Fibroblast of skin of abdomen (primary cell): ENCODE data around the gene C9orf43.
"Not testable (repeated sequence)": the region's sequence is repeated elsewhere in the genome, so short reads cannot be mapped to it uniquely, and the experiment has no call there.

ENCODE experiments used
- DNase-seq: peaks from one replicate; pipeline ENCODE4 v3.0.0-alpha.2; 2013

C9orf43 gene

GRCh38 chr9:113381909-113382411, 28.6 kb upstream of the C9orf43 start:
- DNase-seq: no peak

DNA sequence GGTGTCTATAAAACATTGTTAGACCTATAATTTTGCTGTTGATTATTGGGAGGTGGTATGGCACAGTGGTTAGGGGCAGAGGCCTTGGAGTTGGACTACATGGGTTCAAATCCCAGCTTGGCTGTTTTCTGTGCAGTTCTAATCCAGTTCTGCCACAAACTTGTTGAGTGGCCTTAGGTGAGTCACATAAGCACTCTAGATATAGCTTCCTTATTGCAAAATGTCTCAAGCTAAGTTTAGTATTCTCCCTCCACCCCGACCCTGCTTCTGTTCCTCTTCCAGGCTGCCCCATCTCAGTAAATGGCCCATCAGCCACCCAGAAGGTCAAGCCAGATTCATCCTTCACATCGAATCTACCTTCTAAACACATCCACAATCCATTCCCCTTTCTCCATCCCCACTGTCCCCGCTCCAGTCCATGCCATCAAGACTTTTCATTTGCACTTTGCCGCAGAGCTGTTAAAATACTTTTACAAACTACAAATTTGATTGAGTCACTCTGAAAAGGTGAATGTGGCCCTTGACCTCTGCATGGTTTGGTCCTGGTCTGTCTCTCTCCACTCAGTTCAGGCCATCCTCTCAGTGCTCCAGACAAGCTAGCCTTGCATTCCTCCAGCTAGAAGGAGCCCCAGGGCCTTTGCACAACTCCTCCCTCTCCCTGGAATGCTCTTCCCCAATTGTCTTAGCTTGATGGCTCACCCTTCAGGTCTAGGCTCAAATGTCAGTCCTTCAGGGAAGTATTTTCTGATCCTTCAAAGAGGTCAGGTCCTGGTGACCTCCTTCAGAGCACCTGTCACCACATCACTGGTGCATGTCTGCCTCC, 23.8 kb upstream of the C9orf43 start:
- DNase-seq: no peak

- DNase-seq: no peak
Observed at GRCh38 chr9:113387560-113388230, 22.9 kb upstream of the C9orf43 start.

- no peak for DNase-seq
Observed at GRCh38 chr9:113388833-113389232, 21.7 kb upstream of the C9orf43 start.

- no peak for DNase-seq
Observed at GRCh38 chr9:113389451-113389850, 21.1 kb upstream of the C9orf43 start.

DNA sequence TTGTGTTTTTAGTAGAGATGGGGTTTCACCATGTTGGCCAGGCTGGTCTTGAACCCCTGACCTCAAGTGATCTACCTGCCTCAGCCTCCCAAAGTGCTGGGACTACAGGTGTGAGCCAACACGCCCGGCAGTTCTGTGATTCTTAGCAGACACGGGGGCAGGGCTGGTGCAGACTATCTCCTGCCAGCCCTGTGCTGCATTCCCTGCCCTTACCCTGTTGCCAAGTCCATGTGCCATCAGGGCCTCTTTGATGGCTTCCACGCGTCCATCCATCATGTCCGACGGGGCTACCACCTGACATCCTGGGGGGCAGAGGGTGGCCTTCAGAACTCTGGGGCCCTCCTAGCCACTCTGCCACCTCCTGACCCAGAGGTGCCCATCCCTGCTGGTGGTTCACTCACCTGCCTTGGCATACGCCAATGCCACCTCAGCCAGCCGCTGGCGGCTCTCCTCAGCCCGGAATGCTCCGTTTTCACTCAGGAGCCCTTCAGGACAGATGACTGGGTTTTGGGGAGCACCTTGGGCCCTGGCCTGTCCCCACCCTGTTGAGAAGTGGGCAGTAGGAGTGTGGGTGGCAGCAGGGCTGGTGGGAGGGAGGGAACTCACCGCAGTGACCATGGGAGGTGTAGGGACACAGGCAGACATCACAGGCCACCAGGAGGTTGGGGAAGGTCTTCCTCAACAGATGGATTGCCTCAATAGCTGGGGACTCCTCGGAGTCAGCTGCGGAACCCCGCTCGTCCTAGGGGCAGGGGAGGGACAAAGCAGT, 20.2 kb upstream of the C9orf43 start:
- DNase-seq: no peak

DNA sequence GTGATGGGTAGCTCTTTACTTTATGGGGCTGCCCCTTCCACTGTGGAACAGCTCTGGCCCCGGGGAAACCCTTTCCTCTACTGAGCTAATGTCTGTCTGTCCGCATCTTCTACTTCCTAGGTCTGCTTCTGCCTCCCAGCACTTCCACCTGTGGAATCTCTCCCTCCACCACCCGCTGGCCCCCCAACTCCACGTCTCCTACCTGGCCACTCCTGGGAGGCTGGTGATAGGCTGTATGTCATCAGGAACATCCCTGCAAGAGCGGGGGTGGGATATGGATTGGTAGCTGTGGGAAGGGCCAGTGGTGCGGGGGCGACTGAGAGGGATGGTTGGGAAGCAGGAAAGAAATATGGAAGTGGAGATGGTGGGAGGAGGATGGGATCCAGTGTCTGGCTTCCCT, 18.6 kb upstream of the C9orf43 start:
- DNase-seq: no peak

DNA sequence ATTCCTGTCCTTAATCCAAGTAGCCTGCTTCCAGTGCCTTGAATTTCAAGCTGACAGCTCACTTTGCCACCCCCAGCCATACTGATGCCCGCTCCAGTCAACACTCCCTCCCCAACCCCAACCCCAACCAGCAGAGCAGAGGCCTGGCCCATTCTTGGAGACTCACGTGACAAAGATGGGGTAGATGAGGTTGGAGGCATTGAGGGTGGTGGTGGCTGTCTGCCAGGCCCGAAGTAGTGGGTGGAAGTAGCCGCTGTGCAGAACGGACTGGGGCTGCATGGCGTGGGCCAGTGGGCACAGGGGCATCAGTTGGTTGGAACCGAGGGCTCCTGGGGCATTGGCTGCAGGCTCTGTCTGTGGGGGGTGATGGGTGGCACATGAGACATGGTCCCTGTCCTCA, 17.3 kb upstream of the C9orf43 start:
- no peak for DNase-seq

DNA sequence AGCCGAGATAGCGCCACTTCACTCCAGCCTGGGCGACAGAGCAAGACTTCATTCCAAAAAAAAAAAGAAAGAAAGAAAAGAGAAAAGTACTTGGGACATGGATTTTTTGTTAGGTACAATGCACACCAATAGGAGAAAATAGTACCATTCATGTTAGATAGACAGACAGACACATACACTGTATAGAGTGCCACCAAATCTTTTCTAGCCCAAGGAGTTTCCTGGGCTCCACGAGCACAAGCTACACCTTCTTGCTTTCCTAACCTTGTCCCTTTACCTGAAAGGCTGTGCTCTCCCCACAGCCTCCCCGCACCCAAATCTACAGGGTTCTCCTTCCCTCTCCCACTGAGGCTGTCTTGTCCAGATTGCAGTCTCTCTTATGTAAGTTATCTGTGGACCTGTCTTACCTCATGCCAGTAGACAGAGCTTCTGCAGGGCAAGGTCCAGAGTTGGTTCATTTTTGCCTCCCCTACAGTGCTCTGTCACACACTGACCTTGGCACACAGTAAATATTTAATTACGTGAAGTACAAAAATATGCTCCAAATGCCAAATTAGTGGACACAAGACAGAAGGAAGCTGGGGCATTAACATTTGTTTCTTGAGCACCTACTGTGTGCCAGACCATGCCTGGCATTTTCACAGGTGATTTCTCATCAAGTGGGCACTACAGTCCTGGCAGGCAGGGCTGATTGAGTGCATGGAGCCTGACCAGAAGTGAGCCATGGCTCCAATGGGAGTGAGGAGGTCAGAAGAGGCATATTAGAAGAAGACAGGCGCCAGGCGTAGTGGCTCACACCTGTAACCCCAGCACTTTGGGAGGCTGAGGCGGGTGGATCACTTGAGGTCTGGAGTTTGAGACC, 15.3 kb upstream of the C9orf43 start:
- DNase-seq: no peak

GRCh38 chr9:113397203-113397631, 13.3 kb upstream of the C9orf43 start:
- no peak for DNase-seq

GRCh38 chr9:113398796-113399195, 11.8 kb upstream of the C9orf43 start:
- DNase-seq: no peak

- DNase-seq: no peak
Observed at GRCh38 chr9:113399646-113400200, 10.8 kb upstream of the C9orf43 start.

- peak; percentile 98 for DNase-seq
Observed at GRCh38 chr9:113401027-113401792, 9.3 kb upstream of the C9orf43 start, which contains the start of gene ALAD. Gene ALAD (minus strand): TSS chr9:113401284. CDS start chr9:113393559, 7,725 bp downstream.

- DNase-seq: no peak
Observed at GRCh38 chr9:113403646-113404045, 6.9 kb upstream of the C9orf43 start.

- not testable (repeated sequence) for DNase-seq
Observed at GRCh38 chr9:113406353-113406752, 4.2 kb upstream of the C9orf43 start.

DNA sequence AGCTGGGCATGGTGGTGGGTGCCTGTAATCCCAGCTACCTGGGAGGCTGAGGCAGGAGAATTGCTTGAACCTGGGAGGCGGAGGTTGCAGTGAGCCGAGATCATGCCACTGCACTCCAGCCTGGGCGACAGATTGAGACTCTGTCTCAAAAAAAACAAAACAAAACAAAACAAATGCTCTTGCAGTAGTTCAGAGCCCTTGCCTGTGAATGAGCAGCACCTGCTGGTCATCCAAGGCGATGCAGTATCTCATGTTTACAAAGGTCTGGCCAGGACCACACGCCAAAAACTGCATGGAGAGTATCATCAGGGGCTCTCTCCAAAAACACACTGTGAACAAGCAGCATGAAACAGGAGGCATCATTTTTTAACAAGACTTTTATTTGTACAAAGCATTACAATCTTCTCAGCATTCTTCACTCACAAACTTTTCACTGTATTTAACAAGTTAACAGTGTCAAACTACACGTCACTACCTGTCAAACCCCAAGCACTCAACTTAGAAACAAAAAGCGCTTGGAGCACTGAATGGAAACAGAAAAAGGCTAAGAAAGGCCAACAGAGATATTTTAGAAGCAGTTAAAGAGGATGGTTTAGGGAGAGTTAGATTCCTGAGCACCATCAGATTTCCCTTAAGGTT, 3.6 kb upstream of the C9orf43 start:
- DNase-seq: peak; percentile 57

DNA sequence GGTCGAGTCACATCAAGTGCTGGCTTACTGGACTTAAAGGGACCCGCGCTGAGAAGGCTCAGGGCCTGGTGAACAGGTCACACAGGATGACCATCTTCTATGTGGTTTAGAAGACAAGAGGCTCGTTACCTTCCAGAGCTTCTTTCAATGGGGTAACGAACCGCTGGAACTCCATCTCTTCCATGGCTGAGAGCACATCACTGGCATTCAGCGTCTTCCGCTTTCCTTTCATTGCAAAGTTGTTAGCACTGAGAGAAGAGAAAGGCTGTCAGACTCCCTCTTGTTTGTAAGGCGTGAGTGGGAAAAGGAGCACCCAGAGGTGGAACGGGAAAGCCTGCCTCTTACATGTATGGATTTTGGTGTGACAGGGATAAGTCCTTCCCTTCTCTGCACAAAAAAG, 1.1 kb upstream of the C9orf43 start:
- no peak for DNase-seq

DNA sequence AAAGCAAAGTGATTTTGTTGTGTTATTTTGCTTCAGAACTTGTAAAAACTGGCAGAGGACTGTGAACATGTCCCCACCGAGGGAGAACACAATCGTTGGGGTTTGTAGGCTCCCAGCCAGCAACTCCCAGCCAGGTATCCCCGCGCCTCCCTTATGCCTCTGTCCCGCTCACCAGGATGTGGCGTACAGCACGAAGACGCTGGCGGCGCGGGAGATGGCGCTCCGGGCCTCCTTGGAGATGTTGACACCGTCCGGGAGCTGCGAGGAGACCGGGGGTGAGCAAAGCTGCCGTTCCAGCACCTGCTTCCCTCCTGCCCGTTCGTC, 702 bp upstream of the C9orf43 start:
- no peak for DNase-seq

- no peak for DNase-seq
Observed at GRCh38 chr9:113416149-113416721, 5.7 kb downstream of the C9orf43 start.

DNA sequence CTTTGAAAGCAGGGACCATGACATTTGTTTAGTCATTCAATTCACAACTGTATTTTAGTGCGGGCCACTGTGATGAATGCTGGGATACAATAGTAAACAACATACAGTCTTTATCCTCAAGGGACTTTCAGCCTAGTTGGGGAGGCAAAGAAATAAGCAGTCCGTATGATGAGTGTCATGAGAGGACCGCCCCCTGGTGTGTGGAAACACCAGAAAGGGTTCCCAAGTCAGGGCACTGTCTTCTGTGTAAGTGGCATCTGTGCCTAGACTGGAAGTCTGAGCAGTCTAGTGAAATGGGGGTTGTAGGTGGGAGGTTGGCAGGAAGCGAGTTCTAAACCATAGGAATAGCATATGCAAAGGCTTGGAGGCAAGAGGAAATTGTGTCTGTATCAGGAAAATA, 6.8 kb downstream of the C9orf43 start:
- DNase-seq: no peak
